ENCODE measurements around the gene TOM1L2.

DNA sequence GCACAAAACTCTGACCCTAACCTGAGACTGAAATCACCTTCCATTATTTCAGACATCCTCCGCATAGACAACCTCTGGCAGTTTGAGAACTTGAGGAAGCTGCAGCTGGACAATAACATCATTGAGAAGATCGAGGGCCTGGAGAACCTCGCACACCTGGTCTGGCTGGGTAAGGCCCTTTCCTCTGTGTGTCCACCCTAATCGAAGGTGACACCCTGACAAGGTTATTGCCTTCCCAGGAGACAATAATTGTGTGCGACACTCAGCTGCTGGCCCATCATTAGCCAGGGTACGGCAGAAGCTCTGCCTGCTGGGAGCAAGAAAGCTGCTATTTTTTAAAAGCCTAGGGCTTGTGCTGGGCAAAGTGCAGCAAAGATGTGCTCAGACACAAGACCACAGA, 11.6 kb upstream of the TOM1L2 start:
- no peak for TF ChIP-seq POLR2A (IDR thresholded peaks at IDR 0.05)
- TF ChIP-seq, protein P1, sequence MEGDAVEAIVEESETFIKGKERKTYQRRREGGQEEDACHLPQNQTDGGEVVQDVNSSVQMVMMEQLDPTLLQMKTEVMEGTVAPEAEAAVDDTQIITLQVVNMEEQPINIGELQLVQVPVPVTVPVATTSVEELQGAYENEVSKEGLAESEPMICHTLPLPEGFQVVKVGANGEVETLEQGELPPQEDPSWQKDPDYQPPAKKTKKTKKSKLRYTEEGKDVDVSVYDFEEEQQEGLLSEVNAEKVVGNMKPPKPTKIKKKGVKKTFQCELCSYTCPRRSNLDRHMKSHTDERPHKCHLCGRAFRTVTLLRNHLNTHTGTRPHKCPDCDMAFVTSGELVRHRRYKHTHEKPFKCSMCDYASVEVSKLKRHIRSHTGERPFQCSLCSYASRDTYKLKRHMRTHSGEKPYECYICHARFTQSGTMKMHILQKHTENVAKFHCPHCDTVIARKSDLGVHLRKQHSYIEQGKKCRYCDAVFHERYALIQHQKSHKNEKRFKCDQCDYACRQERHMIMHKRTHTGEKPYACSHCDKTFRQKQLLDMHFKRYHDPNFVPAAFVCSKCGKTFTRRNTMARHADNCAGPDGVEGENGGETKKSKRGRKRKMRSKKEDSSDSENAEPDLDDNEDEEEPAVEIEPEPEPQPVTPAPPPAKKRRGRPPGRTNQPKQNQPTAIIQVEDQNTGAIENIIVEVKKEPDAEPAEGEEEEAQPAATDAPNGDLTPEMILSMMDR (IDR thresholded peaks at IDR 0.05 in 4 of 5, conservative IDR thresholded peaks at IDR 0.05 in 1 of 5), result no peak
